22Rv1 (cell line): ENCODE results near the gene MS4A13.
A peak's percentile ranks its signal among the peaks of the same experiment; 100 is the strongest.

ENCODE experiments used
- CTCF ChIP-seq: fragments of 450-650 bp; IDR thresholded peaks from 2 replicates; pipeline ENCODE4 v1.5.1; 2017; ENCODE audit warnings: mild to moderate bottlenecking
- ZFX ChIP-seq: fragments of 450-650 bp; IDR thresholded peaks from 2 replicates; pipeline ENCODE4 v1.6.1; 2017; ENCODE audit warnings: antibody characterized with exemption, borderline replicate concordance

GRCh38 chr11:60469723-60470122 is 45.5 kb upstream of the MS4A13 start:
- TF ChIP-seq CTCF (0 out of 2 replicates have a peak, but pooled peaks have one; percentile 12), ZFX (no peak)
